GM10847 (cell line): ENCODE data around the gene DIP2C.

Experiments used
- POLR2A ChIP-seq: IDR thresholded peaks from 2 replicates; pipeline ENCODE4 v1.6.1; 2011; ENCODE audit not compliant: insufficient read length; ENCODE audit errors: extremely low read depth

The DIP2C gene

GRCh38 chr10:689452-690371 lies at the start of gene DIP2C:
DIP2C (minus strand) TSS chr10:689668; CDS start chr10:689578, 90 bp downstream.
- no peak for TF ChIP-seq POLR2A

GRCh38 chr10:734481-734880 lies 45.0 kb upstream of the DIP2C start:
- no peak for TF ChIP-seq POLR2A

GRCh38 chr10:733086-733485 lies 43.6 kb upstream of the DIP2C start:
- TF ChIP-seq POLR2A, result no peak

GRCh38 chr10:729213-729612 lies 39.7 kb upstream of the DIP2C start:
- no peak for TF ChIP-seq POLR2A

- no peak for TF ChIP-seq POLR2A
Measured at GRCh38 chr10:728603-729002, 39.1 kb upstream of the DIP2C start.

GRCh38 chr10:727162-727790 lies 37.8 kb upstream of the DIP2C start:
- no peak for TF ChIP-seq POLR2A

- TF ChIP-seq POLR2A, result no peak
Measured at GRCh38 chr10:725786-726185, 36.3 kb upstream of the DIP2C start.

- no peak for TF ChIP-seq POLR2A
Measured at GRCh38 chr10:725302-725701, 35.8 kb upstream of the DIP2C start.

- TF ChIP-seq POLR2A, result no peak
Measured at GRCh38 chr10:723973-724372, 34.5 kb upstream of the DIP2C start.

GRCh38 chr10:722281-723060 lies 33.0 kb upstream of the DIP2C start:
- no peak for TF ChIP-seq POLR2A

GRCh38 chr10:718143-718700 lies 28.8 kb upstream of the DIP2C start:
- TF ChIP-seq POLR2A, result no peak

GRCh38 chr10:717458-717857 lies 28.0 kb upstream of the DIP2C start:
- no peak for TF ChIP-seq POLR2A

GRCh38 chr10:716821-717220 lies 27.4 kb upstream of the DIP2C start:
- TF ChIP-seq POLR2A, result no peak

GRCh38 chr10:714214-714613 lies 24.7 kb upstream of the DIP2C start:
- TF ChIP-seq POLR2A, result no peak

- TF ChIP-seq POLR2A, result no peak
Measured at GRCh38 chr10:712575-712974, 23.1 kb upstream of the DIP2C start.
